Stimulated activated CD8-positive, alpha-beta memory T cell treated with anti-CD3 and anti-CD28 coated beads, Interleukin-7, amount 100 ng/mL, for 1 hour (primary cell): ENCODE data around the gene PTMS.

Source experiments
- DNase-seq, 2 donors: peaks; one replicate each; pipeline ENCODE4 v3.0.0-alpha.2; 2020; ENCODE audit warnings: low read depth in 2 of 2

The PTMS gene

DNA sequence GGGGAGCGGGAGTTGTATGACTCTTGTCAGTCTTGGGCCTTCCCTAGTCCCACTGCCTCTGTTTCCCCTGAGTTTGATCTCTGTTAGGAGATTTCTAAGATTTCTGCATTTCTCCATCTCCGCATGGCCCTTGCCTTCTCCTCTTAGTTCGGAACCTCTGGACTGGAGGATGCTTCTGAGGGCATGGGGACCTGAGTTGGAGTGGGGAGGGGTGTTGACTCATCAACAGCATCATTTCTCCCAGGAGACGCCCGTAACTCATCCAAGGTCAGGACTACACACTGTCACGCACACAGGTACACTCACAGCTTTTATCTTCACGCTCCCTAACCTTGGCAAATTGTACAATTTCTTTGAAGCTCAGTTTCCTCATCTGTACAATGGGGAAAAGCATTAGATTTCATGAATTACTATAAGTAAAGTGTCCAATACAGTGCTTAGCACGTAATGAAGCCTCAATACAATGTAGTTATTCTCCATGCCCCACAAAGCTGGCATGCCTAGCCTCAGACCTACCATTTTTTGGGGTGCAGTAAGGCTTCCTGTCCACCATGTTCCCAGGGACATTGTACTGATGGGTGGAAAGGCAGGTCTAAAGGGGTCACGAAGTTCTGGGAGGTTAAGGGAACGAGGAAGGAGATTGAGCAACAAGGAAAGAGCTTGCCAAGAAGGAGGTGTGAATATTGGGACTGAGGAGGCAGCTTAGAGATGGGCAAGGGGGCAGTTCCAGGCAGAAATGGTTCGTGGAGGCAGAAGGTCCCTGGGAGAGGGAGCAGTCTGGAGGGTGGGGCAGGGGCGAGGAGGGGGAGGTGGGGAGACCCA is 5.6 kb downstream of the PTMS start:
- DNase-seq: no peak

DNA sequence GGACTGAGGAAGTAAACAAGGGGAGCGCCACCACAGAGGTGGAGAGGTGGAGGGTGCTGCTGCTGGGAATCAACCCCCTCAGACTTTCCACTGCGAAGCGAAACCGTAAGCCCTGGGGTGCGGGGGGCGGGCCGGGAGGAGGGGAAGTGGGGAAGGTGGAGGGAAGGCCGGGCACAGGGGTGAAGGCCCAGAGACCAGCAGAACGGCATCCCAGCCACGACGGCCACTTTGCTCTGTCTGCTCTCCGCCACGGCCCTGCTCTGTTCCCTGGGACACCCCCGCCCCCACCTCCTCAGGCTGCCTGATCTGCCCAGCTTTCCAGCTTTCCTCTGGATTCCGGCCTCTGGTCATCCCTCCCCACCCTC is 6.2 kb downstream of the PTMS start, which contains the start of gene LAG3:
Gene LAG3 (plus strand): TSS at position 190 of the 365 bp plus-strand sequence. CDS start 333 bp downstream, outside the sequence.
- peak in 1 of 2 donors; percentile 38 for DNase-seq

DNA sequence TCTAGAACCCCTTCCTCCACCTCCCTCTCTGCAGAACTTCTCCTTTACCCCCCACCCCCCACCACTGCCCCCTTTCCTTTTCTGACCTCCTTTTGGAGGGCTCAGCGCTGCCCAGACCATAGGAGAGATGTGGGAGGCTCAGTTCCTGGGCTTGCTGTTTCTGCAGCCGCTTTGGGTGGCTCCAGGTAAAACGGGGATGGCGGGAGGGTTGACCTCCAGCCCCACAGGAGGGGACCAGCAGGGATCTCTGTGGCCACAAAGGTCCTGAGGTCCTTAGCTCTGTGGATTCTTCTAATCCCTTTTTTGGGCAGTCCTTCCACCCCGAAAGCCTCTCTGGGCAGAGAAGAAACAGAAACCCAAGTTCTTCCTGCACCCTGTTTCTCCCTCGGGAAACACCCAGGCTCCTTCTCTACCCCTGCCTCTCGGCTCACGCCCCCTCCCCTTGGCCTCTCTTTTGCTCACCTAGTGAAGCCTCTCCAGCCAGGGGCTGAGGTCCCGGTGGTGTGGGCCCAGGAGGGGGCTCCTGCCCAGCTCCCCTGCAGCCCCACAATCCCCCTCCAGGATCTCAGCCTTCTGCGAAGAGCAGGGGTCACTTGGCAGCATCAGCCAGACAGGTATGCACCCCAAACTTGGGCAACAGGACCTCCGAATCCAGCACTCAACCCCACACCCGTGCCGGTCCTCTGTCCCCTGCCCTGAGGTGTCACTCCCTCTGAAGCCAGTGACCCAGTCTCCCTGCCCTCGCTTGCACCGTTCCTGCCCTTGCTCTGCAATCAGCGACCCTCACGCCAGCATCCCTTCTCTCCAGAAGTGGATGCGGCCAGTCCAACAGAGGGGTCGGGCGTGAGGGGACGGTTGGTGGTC is 6.8 kb downstream of the PTMS start:
- DNase-seq: no peak

DNA sequence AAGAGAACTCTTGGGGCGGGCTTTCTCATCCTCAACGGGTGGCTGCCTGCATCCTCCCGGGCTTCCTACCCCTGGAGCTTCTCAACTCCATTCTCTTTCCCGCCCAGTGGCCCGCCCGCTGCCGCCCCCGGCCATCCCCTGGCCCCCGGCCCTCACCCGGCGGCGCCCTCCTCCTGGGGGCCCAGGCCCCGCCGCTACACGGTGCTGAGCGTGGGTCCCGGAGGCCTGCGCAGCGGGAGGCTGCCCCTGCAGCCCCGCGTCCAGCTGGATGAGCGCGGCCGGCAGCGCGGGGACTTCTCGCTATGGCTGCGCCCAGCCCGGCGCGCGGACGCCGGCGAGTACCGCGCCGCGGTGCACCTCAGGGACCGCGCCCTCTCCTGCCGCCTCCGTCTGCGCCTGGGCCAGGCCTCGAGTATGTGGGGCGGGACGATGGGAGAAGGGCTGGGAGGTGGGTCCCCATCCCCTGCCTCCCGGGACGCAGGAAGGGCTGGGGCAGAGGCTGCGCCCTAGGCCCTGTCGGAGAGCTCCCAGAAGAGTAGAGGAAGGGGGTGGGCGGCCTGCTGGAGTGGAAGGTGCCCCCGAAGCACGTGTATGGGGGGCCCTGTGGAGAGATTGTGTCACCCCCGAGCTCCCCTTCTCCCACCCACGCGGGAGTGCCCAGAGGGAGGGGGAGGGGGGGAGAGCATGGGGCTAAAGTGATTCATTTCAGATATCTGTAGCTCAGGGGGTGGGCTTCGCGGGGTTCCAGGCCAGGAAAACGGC is 7.6 kb downstream of the PTMS start:
- DNase-seq: no peak

DNA sequence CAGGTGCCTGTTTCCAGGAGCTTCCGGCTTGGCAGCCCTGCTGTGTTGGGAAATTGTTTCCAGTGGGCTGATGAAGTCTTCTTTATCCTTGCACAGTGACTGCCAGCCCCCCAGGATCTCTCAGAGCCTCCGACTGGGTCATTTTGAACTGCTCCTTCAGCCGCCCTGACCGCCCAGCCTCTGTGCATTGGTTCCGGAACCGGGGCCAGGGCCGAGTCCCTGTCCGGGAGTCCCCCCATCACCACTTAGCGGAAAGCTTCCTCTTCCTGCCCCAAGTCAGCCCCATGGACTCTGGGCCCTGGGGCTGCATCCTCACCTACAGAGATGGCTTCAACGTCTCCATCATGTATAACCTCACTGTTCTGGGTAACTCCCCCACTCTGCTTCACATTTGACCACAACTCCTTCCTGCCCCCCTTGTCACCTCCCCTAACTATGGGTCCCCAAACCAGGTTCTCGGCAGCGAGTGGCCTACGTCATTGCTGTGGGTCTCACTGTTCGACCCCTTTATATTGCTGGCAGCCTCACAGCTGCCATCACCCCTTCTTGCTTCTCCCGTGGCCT is 8.4 kb downstream of the PTMS start:
- no peak for DNase-seq

DNA sequence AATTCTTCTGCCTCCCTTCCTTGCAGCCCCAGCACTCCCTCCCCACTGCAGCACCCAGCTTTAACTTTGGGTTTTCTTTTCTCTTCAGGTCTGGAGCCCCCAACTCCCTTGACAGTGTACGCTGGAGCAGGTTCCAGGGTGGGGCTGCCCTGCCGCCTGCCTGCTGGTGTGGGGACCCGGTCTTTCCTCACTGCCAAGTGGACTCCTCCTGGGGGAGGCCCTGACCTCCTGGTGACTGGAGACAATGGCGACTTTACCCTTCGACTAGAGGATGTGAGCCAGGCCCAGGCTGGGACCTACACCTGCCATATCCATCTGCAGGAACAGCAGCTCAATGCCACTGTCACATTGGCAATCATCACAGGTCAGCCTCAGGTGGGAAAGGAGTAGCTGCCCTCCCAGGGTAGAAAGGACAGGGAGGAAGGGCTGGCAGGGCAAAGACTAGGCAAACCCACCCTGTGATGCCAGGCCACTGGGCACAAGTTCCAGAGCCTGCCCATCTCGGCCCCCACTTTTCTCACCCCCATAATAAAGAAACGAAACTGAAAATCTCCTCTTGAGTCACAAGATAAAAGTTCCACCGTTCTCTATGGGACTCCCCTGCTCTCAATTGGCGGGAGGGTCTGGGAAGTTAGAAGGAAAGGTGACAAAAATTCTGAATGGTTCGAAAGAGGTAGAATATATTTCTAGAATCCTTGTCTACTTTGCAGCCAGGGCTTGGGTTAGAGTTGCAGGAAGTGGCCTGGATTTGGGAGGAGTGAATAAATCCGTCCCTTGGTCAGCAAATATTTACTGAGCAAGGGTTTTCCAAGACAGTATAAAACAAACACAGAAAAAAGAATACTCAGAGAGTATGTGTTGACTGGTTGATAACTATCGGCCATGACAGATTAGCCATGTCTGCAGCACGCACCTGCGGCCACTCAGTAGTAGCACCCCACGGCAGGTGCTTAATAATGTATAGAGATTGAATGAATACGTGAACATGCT is 9.3 kb downstream of the PTMS start:
- DNase-seq: no peak

DNA sequence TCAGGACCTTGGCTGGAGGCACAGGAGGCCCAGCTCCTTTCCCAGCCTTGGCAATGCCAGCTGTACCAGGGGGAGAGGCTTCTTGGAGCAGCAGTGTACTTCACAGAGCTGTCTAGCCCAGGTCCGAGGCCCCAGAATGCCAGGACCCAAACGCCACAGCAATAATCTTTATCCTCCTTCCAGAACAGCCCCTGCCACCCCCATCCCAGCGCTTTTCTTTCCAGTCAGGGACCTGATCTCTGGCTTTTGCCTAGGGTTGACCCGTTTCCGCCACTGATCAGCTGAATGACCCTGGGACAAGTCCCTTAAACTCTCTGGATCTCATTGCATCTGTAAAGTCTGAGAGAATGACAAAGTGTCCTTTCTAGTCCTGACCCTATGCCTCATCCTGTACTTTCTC is 11.2 kb downstream of the PTMS start:
- DNase-seq: no peak

DNA sequence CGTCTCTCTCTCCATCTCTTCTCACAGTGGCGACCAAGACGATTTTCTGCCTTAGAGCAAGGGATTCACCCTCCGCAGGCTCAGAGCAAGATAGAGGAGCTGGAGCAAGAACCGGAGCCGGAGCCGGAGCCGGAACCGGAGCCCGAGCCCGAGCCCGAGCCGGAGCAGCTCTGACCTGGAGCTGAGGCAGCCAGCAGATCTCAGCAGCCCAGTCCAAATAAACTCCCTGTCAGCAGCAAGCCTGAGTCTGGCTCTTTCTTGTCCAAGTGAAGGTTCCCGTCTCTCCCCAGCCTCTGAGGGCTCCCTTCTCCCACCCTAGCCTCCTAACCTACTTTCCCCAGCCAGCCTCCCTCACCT is 12.0 kb downstream of the PTMS start:
- DNase-seq: no peak

DNA sequence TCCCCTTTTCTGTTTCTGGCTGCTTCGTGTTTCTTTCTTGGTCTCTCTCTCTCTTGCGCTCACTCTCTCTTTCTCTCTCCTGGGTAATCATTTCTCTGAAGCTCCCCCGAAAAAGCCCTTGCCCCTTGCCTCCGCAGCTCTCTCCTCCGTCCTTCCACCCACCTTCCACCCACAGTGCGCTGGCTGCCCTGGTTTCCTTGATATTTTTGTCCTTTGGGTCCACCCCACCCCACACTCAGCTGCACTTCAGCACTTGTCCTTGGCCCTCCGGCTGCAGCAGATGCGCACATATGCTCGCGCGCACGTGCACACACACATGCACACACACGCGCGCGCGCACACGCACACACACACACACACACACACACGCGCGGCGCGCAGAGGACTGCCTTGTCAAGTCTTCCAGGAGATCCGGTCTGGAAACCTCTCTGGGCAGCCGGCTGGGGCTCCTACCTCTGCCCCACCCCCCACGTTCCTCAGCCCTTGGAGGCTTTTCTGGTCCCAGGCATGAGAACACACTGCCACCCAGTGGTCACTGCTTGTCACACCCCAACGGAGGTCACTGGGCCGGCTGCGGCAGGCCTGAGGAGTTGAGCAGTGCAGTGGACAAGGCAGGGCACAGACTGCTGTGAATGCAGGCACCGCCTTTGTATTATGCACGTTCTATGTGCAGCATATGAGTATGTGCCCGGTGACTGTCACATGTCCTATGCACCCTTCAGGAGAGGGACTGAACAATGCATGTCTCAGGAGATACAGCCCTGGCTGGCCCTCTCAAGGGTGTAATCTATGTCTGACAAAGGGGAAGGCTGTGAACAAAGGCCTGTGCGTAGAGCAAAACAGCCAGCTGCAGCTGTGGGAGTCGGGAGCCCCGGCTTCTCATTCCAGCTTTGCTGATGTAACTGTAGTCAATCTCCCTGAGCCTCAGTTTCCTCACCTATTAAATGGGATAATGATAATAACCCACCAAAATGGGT is 12.7 kb downstream of the PTMS start:
- peak; percentile 73 to 79 for DNase-seq

DNA sequence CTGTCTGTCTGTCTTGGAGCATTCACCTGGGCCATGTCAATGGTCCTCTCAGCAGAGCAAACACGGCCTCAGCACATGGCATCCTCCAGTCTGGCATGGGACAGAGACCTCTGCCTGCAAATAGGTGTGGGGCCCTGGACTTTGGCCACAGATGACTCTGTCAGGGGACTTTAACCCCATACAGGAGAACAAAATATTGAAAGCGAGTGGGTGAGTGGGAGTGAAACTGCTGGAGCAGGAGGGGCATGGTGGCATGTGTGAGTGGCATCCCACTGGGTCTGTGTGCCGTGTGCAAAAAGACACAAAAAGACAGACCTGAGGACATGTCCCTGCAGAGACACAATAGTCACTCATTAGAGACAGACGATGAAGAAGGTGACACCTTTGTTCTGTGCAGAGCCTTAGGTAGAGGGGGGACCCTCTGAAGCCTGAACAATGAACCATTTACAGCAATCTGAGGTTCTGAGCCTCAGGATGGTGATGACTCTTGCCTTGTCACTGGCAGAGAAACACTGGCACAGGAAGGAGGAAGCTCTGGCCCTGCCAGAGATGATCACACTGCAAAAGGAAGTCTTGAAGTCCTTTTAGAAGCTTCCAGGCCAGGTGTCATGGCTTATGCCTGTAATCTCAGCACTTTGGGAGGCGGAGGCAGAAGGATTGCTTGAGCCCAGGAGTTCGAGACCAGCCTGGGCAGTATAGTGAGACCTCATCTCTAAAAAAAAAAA is 13.7 kb downstream of the PTMS start:
- no peak for DNase-seq

DNA sequence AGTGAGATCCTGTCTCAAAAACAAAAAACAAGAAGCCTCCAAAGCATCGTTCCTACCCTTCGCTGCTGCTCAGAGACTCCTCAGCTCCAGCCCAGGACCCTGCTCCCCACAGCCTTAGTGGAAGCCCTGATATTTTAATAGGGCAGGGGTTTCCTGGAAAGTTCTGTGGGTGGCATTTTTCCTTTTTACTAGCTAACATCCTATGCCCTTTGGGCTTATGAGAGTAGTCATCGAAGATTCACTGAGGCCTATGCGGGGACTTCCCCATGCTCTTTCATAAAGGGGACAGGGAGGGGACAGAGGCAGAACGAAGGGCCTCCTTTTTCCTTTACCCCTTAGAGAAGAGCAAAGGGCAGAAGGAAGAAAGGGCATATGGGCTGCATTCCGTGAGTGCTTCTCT is 14.4 kb downstream of the PTMS start:
- DNase-seq: no peak

DNA sequence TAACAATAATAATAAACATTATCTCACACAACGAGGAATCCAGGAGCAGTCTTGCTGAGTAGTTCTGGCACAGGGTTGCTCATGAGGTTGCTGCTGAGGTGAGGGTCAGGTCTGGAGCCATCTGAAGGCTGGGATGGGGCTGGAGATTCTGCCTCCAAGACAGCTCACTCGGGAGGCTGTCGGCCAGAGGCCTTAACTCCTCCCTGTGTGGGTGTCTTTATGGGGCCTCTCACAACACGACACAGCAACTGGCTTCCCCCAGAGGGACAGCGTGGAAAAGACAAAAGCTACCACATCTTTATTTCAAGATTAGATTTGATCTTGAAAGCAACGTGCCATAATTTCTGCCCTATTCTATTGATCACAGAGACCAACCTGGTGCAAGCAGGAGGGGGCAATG is 16.0 kb downstream of the PTMS start:
- DNase-seq: no peak

DNA sequence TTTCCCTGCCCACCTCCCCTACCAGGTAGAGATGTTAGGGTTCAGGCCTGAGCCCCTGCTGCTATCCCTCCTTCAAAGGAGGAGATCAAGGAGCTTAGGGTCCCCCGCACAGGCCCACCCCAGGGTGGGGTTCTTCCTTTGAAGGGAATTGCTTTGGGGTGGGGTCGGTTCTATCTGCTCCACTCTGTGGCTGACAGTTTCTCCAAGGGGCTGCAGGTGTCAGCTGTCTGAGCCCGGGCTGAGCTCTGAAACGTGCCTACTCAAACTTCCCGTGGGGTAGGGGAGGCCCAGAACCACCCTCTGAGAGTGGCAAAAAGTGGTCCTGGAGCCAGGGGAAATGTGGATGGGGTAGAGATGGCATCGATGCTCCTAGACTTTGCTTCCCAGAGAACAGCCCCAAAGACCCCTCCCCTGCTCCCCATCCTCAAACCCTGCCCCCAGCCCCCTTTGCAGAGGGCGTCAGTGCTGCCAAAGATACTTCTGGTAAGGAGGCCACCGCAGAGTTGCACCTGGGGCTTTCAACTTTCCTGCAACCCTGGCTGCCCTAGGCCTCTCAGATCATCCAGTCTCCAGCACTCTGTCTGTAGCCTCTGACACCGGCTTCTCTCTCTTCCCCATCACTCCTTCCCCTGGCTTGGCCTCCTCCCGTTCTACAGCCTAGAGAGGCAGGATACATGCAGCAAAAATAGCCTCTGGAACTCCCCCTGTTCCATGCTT is 16.8 kb downstream of the PTMS start:
- DNase-seq: no peak

DNA sequence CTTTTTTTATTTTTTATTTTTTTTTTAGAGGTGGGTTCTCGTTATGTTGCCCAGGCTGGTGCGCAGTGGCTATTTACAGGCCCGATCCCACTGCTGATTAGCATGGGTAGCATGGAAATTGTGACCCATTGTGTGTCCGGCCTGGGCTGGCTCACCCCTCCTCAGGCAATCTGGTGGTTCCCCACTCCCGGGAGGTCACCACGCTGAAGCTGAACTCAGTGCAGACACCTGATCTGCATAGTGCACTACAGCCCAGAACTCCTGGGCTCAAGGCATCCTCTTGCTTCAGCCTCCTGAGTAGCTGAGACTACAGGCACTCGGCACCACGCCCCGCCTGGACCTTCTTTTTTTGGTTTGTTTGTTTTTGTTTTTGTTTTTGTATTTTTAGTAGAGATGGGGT is 17.7 kb downstream of the PTMS start:
- DNase-seq: no peak

DNA sequence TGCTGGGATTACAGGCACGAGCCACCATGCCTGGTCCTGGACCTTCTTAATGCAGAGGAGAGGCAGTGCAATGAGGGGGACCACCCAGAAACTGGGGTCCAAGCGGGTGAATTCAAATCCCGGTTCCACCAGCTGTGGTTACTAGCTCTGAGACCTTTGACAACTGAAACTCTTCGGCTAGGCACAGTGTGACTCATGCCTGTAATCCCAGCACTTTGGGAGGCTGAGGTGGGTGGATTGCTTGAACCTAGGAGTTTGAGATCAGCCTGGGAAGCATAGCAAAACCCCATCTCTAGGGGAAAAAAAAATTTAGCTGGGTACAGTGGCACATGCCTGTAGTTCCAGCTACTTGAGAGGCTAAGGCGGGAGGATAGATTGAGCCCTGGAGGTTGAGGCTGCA is 18.1 kb downstream of the PTMS start:
- DNase-seq: no peak

DNA sequence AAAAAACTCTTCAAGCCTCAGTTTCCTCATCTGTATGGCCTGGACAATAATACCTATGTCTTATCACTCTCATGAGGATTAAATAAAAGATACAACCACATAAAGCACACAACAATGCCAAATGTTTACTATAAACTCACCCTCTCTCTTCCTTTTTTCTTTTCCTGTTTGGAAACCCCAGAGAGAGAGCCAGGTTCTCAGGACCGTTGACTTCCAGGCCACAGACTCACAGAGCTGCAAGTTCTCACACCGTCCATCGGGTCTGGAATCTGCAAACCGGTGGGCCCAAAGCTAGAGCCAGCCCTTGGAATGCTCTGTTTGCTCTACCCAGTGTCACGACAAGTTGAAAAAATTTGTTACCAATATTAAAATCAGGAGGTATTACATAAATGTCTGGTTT is 18.6 kb downstream of the PTMS start:
- DNase-seq: no peak

DNA sequence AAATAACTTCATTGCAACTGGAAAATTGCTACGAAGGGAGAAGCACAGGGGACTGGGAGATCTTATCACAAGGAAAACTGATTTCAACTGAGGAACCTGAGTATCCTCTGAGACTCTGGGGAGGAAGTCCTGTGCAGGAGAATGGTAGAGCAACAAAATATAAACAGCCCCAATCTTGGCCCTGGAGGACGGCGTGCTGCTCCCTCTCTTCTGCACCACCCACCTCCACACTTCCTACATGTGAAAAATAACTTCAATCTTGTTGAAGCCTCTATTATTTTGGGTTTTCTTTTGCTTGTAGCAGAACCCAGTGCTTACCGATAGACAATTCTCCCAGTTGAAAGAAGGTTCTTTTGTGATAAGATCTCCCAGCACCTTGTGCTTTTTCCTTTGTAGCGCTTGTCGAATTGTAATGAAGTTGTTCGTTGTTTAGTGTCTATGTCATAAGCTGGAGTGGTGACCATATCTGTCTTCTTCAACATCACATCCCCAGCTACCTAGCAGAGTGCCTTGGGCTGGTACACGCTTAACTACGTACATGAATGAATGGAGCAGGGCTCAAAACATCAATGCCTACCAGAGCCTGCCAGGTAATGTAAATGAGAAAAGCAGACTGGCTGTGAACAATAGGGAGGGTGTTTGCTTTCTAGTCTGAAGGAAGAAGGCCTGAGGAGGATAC is 20.4 kb downstream of the PTMS start:
- no peak for DNase-seq

DNA sequence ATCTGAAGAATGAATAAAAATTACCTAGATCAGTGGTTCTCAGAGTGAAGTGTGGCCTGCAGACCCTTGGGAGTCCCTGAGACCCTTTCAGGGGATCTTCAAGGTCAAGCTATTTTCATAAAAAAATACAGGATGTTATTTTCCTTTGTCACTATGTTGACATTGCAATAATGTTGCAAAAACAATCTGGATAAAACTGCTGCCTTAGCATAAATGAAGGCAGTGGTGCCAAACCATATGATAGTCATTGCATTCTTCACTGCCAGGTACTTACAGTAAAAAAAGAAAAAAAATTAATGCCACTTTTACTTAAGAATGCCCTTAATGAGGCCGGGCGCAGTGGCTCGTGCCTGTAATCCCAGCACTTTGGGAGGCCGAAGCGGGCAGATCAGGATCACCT is 21.1 kb downstream of the PTMS start:
- DNase-seq: no peak
